Effector memory CD4-positive, alpha-beta T cell (primary cell): Measurements from ENCODE around the gene MYO15B.

ENCODE experiments used
- DNase-seq, 3 donors: peaks; one replicate each; pipeline ENCODE4 v3.0.0-alpha.2; 2020
- H3K27ac ChIP-seq: 2 replicates; pipeline ENCODE4 v1.7.0; 2013; ENCODE audit warnings: mild to moderate bottlenecking, low read length, moderate library complexity; ENCODE audit not compliant: insufficient read depth, poor library complexity, severe bottlenecking
- H3K27me3 ChIP-seq: replicated peaks from 2 replicates; pipeline ENCODE4 v1.7.0; 2013; ENCODE audit warnings: mild to moderate bottlenecking, low read length; ENCODE audit not compliant: insufficient read depth, control insufficient read depth, poor library complexity, severe bottlenecking
- H3K36me3 ChIP-seq: 2 replicates; pipeline ENCODE4 v1.7.0; 2013; ENCODE audit warnings: mild to moderate bottlenecking, low read length, moderate library complexity; ENCODE audit not compliant: control insufficient read depth, insufficient read depth
- H3K4me1 ChIP-seq: 2 replicates; pipeline ENCODE4 v1.7.0; 2013; ENCODE audit warnings: low read length, mild to moderate bottlenecking; ENCODE audit not compliant: control insufficient read depth, insufficient read depth, poor library complexity, severe bottlenecking
- H3K4me3 ChIP-seq: 2 replicates; pipeline ENCODE4 v1.7.0; 2013; ENCODE audit warnings: low read length, low read depth, mild to moderate bottlenecking; ENCODE audit not compliant: insufficient read depth, poor library complexity, severe bottlenecking
- H3K9me3 ChIP-seq: 2 replicates; pipeline ENCODE4 v1.7.0; 2013; ENCODE audit warnings: mild to moderate bottlenecking, low read length, moderate library complexity; ENCODE audit not compliant: control insufficient read depth

The MYO15B gene

DNA sequence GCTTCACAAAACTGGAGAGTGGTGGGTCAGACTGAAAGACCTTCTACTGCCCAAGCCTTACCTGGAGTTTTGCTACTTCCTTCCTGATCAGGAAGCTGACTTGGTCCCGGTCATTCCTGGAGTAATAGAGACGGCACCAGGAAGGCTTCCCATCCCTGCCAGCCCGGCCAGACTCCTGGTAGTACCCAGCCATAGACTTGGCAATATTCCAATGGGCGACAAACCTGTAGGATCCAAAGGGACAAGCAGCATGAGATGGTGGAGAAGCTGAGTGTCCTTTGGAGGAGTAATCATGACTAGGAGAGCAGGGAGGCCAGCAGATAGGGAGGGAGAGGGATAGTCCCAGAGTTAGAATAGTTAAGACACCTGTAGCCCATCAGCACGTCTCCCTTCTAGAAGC is 70.6 kb downstream of the MYO15B start:
- no peak overlapping the region for H3K4me3 ChIP-seq
- no peaks in the 10 kb centered on the region for H3K4me1 ChIP-seq
- no peak for DNase-seq
- no peaks in the 10 kb centered on the region for H3K9me3 ChIP-seq
- H3K27me3 ChIP-seq = no peaks in the 10 kb centered on the region
- H3K27ac ChIP-seq = no peak overlapping the region
- H3K36me3 ChIP-seq = peaks cover 22% of the 10 kb centered on the region

GRCh38 chr17:75661531-75661930 is 73.9 kb downstream of the MYO15B start:
- H3K4me1 ChIP-seq = peaks cover 5% of the 10 kb centered on the region
- H3K36me3 ChIP-seq = peaks cover 22% of the 10 kb centered on the region
- no peak overlapping the region for H3K27ac ChIP-seq
- H3K9me3 ChIP-seq = no peaks in the 10 kb centered on the region
- DNase-seq = no peak
- no peaks in the 10 kb centered on the region for H3K27me3 ChIP-seq
- H3K4me3 ChIP-seq = no peak overlapping the region

GRCh38 chr17:75662511-75662910 is 74.9 kb downstream of the MYO15B start:
- no peak for DNase-seq
- Histone ChIP-seq H3K27me3 (no peaks in the 10 kb centered on the region), H3K9me3 (no peaks in the 10 kb centered on the region), H3K4me3 (no peak overlapping the region), H3K4me1 (peaks cover 7% of the 10 kb centered on the region), H3K36me3 (peaks cover 22% of the 10 kb centered on the region), H3K27ac (no peak overlapping the region)

- no peak for DNase-seq
- Histone ChIP-seq H3K4me1 (peaks cover 14% of the 10 kb centered on the region), H3K9me3 (no peaks in the 10 kb centered on the region), H3K27me3 (no peaks in the 10 kb centered on the region), H3K36me3 (peaks cover 22% of the 10 kb centered on the region), H3K27ac (no peak overlapping the region), H3K4me3 (no peak overlapping the region)
Measured at GRCh38 chr17:75664099-75664549, 76.5 kb downstream of the MYO15B start.

- no peaks in the 10 kb centered on the region for H3K27me3 ChIP-seq
- H3K36me3 ChIP-seq = peaks cover 32% of the 10 kb centered on the region
- H3K9me3 ChIP-seq = no peaks in the 10 kb centered on the region
- DNase-seq = no peak
- no peak overlapping the region for H3K4me3 ChIP-seq
- H3K4me1 ChIP-seq = peaks cover 14% of the 10 kb centered on the region
- no peak overlapping the region for H3K27ac ChIP-seq
Measured at GRCh38 chr17:75665981-75666380, 78.4 kb downstream of the MYO15B start.

DNA sequence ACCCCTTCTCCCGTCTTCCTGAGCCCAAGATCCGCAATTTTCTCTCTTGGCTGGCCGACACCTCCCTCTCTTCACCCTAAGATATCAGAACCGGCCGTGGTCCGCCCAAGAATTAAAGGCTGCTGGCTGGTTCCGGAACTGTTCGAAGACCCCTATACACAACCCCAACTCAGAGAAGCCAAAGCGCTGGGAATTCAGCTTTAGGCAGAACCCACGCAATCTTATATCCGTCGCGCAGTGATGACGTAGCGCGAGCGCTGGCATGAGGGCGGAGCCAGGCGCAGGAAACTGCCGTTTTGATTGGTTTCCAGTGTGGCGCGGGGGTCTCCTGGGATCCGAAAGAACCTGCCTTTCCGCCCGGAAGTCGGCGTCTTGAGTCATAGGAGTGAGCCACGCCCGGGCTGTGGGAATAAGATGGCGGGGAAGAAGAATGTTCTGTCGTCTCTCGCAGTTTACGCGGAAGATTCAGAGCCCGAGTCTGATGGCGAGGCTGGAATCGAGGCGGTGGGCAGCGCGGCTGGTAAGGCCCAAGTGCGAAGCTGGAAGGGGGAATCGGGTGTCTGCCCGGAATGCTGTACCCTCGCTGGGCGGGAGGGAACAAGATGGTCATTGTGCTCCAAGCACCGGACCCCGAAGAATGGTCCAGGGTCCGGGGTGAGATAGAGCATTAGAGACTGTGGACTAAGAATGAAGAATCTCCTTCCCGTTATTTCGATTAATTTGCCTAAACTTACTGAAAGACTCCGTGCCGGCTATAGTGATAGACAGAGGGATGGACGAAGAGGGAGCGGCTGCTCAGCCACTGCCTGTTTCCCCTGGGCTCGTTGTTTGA is 79.6 kb downstream of the MYO15B start, which contains the start of the genes RECQL5 and SAP30BP:
RECQL5 (minus strand) TSS at position 196 of the 832 bp plus-strand sequence. CDS start 597 bp downstream, outside the sequence.
SAP30BP (plus strand) TSS at position 380 of the 832 bp plus-strand sequence; CDS start at position 415, 35 bp downstream.
- H3K27me3 ChIP-seq = no peaks in the 10 kb centered on the region
- peak; percentile 94 to 98 (median 97) for DNase-seq
- H3K4me3 ChIP-seq = peak within 1 kb of the TSS; percentile 99
- H3K27ac ChIP-seq = peak within 1 kb of the TSS; percentile 93
- no peaks in the 10 kb centered on the region for H3K9me3 ChIP-seq
- peaks cover 35% of the 10 kb centered on the region for H3K36me3 ChIP-seq
- peaks cover 14% of the 10 kb centered on the region for H3K4me1 ChIP-seq

DNA sequence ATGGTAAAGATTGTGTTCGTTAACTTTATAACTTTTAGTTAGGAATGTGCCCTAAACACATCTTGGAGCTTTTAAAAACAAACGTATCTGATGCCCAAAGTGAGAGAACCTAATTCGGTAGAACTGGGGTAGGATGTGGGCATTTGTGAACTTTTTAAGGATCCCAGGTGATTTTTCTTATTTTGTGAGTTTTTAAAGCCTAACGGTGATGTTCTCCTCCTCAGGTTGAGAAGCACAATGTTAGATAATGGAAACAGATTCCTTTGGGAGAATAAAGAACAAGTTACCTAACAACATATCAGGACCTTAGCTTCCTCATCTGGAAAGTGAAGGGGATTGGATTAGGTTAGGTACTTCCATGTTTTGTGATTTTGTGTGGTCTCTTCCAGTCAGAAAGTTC is 80.2 kb downstream of the MYO15B start:
- Histone ChIP-seq H3K36me3 (peaks cover 36% of the 10 kb centered on the region), H3K4me3 (peak overlapping the region; percentile 99), H3K27ac (peak overlapping the region; percentile 93), H3K9me3 (no peaks in the 10 kb centered on the region), H3K27me3 (no peaks in the 10 kb centered on the region), H3K4me1 (peaks cover 14% of the 10 kb centered on the region)
- DNase-seq = no peak

DNA sequence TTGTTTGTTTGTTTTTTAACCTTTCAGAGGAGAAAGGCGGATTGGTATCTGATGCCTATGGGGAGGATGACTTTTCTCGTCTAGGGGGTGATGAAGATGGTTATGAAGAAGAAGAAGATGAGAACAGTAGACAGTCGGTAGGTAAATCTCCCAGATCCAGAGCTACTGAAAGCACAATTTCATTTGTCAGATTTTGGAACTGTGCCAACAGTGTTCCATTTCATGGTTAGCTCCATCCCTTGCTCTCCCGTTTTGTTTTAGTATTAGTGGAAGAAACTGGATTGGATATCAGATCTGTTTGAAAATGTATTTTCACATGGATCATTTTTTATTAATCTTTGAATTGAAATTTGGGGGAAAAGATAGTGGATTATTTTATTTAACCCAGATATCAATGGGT is 80.9 kb downstream of the MYO15B start:
- Histone ChIP-seq H3K9me3 (no peaks in the 10 kb centered on the region), H3K27me3 (no peaks in the 10 kb centered on the region), H3K36me3 (peaks cover 42% of the 10 kb centered on the region), H3K4me3 (no peak overlapping the region), H3K4me1 (peaks cover 14% of the 10 kb centered on the region), H3K27ac (no peak overlapping the region)
- no peak for DNase-seq

- H3K27ac ChIP-seq = no peak overlapping the region
- peaks cover 14% of the 10 kb centered on the region for H3K4me1 ChIP-seq
- no peak for DNase-seq
- H3K27me3 ChIP-seq = no peaks in the 10 kb centered on the region
- H3K4me3 ChIP-seq = no peak overlapping the region
- H3K36me3 ChIP-seq = peaks cover 47% of the 10 kb centered on the region
- no peaks in the 10 kb centered on the region for H3K9me3 ChIP-seq
Measured at GRCh38 chr17:75670868-75671267, 83.3 kb downstream of the MYO15B start.

DNA sequence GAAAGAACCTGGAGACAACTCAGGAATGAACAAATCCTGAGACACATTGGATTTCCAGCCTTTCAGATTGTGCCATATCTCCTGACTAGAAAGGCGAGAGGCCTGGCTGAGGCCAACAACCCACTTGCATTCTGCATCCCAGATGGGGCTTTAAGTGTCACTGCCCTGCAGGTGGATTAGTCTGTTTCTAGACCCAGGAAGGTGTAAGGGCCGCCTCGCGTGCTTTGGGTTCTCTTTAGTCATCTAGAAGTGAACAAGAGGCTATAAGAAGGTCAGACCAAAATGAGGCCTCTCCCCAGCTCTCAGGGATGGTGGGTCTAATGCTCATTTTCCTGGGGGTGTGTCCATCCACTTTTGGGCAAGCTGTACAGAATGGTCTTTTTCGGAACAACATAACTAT is 84.4 kb downstream of the MYO15B start:
- H3K27ac ChIP-seq = no peak overlapping the region
- no peaks in the 10 kb centered on the region for H3K9me3 ChIP-seq
- peaks cover 53% of the 10 kb centered on the region for H3K36me3 ChIP-seq
- H3K4me1 ChIP-seq = peaks cover 7% of the 10 kb centered on the region
- H3K27me3 ChIP-seq = no peaks in the 10 kb centered on the region
- H3K4me3 ChIP-seq = no peak overlapping the region
- no peak for DNase-seq
